GM18873 (cell line): ENCODE measurements around the gene VCX3A.
"Not testable (repeated sequence)": the region's sequence is repeated elsewhere in the genome, so short reads cannot be mapped to it uniquely, and the experiment has no call there.

Experiments used
- ATAC-seq: cut with Tn5 transposase; IDR thresholded peaks from one replicate; pipeline ENCODE4 v1.9.1; 2021; ENCODE audit warnings: mild to moderate bottlenecking, moderate library complexity, moderate number of reproducible peaks; ENCODE audit not compliant: unreplicated experiment, low FRiP score

VCX3A gene

DNA sequence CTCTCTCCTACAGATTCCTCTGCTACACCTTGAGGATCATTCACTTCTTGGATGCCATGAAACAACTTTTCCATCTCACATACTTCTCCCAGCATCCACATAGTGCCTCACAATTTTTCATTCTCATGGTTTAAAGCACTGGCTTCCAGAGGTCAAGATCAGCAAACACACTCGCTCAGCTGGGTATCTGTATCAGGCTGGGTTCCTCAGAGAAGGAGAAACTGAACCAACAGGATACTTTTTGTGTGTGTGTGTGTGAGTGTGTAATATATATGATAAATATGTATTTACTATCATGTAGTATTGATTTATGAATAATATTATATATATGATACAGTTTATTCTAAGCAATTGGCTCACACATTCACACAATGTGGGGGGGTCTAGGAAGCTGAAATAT lies at the start of gene VCX3A:
TSS of gene VCX3A (minus strand) at position 101 of the 400 bp plus-strand sequence. CDS start 621 bp downstream, outside the sequence.
- ATAC-seq = not testable (repeated sequence)

DNA sequence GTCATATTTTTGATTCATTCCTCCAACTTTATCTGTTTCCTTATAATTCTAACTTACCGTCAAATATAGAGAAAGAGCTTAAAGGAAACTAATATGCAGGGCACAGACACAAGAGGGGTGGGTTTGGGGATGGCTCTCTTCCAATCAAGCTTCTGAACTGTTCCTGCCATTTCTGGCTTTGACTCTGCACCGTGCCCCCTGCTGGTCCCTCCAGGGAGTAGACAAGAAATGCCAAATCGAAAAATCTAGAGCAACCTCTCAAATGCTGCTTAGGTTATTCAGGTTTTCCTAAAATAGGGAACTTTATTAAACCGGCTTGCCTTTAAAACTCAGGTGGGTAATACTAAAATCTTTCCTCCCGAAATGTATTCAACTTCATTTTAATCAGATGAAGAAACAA lies 39.8 kb upstream of the VCX3A start:
- no peak for ATAC-seq

DNA sequence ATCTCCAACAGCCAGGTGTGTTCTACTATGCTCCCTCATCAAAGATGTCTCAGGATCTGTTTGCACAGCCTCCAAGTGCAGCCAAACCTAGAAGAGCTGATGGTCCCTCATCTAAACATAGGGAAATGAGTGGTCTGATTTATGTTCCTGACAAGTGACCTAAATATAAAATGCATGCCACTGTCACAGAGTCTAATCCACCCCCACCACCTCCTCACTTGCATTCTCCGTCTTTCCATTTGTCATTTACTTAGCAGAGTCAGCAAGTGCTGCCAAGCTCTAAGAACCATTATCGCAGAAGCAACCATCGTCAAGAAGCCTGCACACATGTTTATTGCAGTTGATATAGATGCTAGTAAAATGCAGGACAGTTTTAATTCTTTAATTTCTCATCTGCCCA lies 33.1 kb upstream of the VCX3A start:
- no peak for ATAC-seq

DNA sequence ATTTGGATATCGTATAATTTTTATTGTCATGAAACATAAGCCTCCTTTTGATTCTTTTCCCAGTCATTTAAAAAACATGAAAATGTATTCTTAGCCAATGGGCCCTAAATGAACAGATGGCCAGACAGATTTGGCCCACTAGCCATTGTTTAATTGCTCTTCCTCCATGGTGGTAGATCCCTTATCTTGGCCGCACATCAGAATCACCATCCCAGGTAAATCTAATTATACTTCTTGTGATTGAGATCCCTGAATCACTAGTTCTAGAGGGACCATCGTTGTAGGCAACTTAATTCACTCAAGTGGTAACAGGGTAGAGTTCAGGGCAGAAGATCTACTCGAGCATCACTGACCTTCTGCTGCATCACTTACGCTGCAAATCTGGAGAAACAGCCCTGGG lies 24.1 kb upstream of the VCX3A start:
- no peak for ATAC-seq

DNA sequence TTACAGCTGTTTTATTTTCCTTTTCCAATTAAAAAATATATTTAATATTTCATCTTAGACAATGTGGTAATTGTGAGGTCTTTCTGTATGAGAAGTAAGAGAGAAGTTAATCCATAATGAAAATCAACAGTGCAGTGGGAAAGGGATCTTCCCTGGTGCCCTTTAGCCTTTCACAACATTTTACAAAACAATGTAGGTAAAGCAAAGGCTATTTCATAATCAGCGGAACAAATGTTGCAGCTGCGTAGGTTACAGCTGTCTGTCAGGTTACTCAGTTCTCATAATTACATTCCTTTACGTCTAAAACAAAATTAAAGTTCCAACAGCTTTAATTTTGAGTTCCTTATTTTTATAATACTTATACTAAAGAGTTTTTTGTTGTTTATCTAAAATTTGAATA lies 22.8 kb upstream of the VCX3A start:
- ATAC-seq = no peak

DNA sequence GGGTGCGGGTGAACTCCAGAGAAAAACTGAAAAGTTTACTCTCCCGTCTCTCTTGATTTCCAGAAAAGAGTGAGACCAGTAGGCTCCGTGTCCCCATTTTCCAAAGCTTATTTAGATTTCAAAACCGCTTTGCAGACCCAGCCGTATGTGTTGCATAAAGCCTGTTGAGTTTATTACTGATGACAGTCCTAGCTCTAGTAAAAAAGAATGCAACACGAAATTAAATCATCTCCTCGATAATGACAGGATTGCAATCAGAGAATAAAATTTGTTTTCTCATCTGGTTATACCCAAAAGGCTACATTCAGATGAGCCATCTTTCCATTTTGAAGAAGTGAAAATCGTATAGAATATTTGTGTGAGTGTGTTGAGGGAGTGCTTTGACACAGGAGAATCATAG lies 16.1 kb upstream of the VCX3A start:
- ATAC-seq = no peak

DNA sequence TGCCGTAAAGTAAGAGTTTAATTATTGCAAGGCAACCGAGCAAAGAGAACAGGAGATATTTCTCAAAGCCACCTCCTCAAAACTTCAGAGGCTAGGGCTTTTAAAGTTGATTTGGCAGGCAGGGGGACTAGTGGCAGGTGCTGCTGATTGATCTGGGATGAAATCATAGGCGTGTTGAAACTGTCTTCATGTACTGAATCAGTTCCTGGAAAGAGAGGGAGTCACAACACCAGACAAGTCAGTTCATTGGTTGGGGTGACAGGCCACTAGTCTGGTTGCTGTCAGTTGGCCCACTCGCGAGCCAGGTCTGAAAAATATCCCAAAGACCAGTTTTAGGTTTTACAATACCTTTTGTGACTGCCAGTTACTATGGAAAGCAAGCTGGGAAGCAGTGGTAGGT lies 10.8 kb upstream of the VCX3A start:
- no peak for ATAC-seq

DNA sequence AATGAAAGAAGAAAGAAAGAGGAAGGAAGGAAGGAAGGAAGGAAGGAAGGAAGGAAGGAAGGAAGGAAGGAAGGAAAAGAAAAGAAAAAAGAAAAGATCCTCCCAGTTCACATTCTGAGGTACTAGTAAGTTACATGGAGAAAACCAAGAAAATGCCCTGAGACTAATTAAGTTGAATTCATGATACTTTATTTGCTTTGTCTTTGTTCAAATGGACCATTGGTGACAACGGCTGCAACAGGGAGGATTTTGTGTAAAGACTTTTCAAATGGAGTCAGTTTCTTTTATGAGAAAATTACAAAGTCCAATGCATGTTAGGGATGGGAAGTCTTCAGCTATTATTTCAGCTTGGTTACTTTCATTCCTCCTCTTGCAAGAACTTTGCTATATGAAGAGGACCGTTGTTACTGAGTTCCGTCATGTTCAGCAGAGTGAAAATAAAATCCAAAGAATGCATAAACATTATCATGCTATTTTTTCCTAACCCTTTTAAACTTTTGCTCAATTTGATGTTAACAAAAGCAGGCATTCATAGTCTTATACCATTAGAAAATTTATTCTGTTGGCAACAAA lies 8.3 kb downstream of the VCX3A start:
- no peak for ATAC-seq

DNA sequence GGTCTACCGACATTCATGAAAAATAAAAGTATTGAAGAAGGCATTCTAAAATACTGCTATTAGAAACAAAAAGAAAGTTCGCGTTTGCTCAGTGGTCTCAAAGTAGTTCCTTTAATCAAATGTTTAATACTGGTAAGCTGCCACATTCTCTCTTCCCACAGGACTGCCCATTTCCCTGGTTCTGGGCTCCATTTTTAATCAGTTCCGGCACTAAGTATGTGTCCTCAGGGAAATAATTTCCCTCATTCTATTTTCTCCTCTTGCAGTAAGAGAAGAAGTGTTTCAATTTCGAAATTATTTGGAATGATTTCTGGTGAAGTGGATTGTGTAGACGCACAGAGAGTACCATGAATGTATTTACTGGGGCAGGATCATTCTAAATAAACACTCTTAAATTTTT lies 17.5 kb downstream of the VCX3A start:
- ATAC-seq = no peak

DNA sequence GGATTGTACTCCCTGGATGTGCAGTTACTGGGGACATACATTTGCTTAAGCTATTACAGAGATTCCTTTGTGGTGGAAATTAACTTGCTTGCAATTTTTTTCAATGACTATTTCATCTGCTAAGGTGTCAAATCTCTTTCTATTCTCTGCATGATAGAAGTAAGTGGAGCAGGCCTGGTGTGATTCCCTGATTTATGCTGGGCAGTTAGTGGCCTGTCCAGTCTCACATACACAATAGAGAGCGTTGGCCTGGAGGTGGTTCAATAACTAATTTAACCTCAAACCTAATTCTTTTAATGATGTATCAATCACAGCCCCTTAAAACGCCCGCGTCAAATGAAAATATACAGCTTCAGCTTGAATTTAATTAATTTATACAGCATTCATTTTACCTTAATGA lies 28.5 kb downstream of the VCX3A start:
- no peak for ATAC-seq

DNA sequence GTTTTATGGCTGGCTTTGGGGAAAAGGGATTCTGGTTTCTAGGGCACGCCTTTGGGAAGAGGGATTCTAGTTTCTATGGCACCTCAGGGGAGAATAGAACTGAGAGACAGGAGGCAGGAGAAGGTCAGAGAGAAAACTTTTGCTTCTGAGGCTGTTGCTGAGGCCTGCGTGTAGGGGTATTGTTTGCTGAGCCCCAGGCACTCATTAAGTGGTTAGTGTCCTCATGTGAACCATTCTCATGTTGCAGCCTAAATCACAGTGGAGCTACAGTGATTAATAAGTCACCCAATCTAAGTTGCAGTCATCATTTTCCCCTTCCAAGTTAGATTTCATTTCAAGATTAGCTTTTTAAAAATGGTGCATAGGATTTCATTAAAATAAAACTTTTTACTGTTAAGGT lies 29.0 kb downstream of the VCX3A start:
- no peak for ATAC-seq

DNA sequence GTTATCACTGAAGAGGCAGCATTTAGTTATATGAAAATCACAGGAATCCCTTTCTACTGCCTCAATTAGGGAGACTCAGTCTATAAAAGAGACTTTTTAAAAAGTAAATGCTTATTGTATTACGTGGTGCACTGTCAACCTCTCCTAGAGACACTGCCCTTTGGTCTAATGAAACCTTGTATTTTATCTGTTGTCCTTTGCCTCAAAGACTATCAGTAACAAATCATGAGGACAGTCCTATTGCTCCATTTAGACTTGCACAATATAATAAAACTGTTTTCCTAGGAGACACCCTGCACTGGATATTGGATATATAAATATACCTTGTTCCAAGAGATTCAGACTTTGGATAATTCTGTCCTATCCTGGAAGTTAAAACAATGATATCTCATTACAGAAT lies 34.2 kb downstream of the VCX3A start:
- no peak for ATAC-seq

DNA sequence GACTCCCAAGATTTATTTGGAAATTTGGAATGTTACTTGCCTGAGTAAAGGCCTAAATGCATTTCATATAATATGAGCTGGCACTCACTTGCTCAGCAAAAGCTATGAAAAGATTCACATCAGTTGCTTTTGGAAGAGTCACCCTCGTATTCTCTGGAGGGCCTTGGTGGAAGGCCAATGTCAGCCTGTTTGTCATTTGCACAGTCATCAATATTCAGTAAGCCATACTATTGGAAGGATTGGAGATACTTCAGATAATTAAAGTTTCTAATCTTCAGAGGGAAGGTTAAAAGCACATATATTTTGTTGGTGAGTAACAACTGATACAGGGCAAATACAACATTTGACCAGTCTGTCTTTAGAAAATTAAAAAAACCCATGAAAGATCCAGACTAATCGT lies 36.6 kb downstream of the VCX3A start:
- no peak for ATAC-seq
